Nephron progenitor cell (in vitro differentiated cells): ENCODE data around the gene EZR.
A peak's percentile ranks its signal among the peaks of the same experiment; 100 is the strongest.

Source experiments
- DNase-seq: peaks from one replicate; pipeline ENCODE4 v3.0.0; 2021
- H3K27ac Mint-ChIP-seq: 2 replicates; pipeline ENCODE4 v1.8.0; 2021; ENCODE audit warnings: mild to moderate bottlenecking, moderate library complexity, mixed read lengths
- H3K27me3 Mint-ChIP-seq: 2 replicates; pipeline ENCODE4 v1.8.0; 2021; ENCODE audit warnings: mild to moderate bottlenecking, low read depth, mixed read lengths; ENCODE audit not compliant: poor library complexity
- H3K36me3 Mint-ChIP-seq: 2 replicates; pipeline ENCODE4 v1.8.0; 2021; ENCODE audit warnings: low read depth, mixed read lengths
- H3K4me1 Mint-ChIP-seq: 2 replicates; pipeline ENCODE4 v1.8.0; 2021; ENCODE audit warnings: mixed read lengths
- H3K4me3 Mint-ChIP-seq: 2 replicates; pipeline ENCODE4 v1.8.0; 2021; ENCODE audit warnings: mild to moderate bottlenecking, moderate library complexity, mixed read lengths
- H3K9me3 Mint-ChIP-seq: 2 replicates; pipeline ENCODE4 v1.8.0; 2021; ENCODE audit warnings: mild to moderate bottlenecking, moderate library complexity, mixed read lengths
- CTCF ChIP-seq: fragments of 200-600 bp; sonication (generic); IDR thresholded peaks from 2 replicates; pipeline ENCODE4 v1.5.0; 2021; ENCODE audit warnings: antibody characterized with exemption

Gene EZR

GRCh38 chr6:158725704-158726103, 93.5 kb downstream of the EZR start:
- H3K4me3 Mint-ChIP-seq = no peak overlapping the region
- H3K27ac Mint-ChIP-seq = no peak overlapping the region
- H3K9me3 Mint-ChIP-seq = peaks cover 9% of the 10 kb centered on the region
- no peak for TF ChIP-seq CTCF
- no peak for DNase-seq
- peaks cover 4% of the 10 kb centered on the region for H3K27me3 Mint-ChIP-seq
- peaks cover 8% of the 10 kb centered on the region for H3K36me3 Mint-ChIP-seq
- peaks cover 5% of the 10 kb centered on the region for H3K4me1 Mint-ChIP-seq

GRCh38 chr6:158722176-158722729, 96.9 kb downstream of the EZR start:
- Mint-ChIP-seq H3K9me3 (no peaks in the 10 kb centered on the region), H3K27ac (no peak overlapping the region), H3K36me3 (no peaks in the 10 kb centered on the region), H3K4me1 (peaks cover 5% of the 10 kb centered on the region), H3K4me3 (no peak overlapping the region), H3K27me3 (peaks cover 4% of the 10 kb centered on the region)
- no peak for DNase-seq
- no peak for TF ChIP-seq CTCF

- H3K9me3 Mint-ChIP-seq = no peaks in the 10 kb centered on the region
- no peak overlapping the region for H3K4me3 Mint-ChIP-seq
- TF ChIP-seq CTCF = peak; percentile 77
- peaks cover 4% of the 10 kb centered on the region for H3K27me3 Mint-ChIP-seq
- no peak overlapping the region for H3K27ac Mint-ChIP-seq
- peak; percentile 56 for DNase-seq
- H3K4me1 Mint-ChIP-seq = peaks cover 19% of the 10 kb centered on the region
- no peaks in the 10 kb centered on the region for H3K36me3 Mint-ChIP-seq
Measured at GRCh38 chr6:158718461-158719046, 100.6 kb downstream of the EZR start.

GRCh38 chr6:158717341-158718330, 101.5 kb downstream of the EZR start:
- Mint-ChIP-seq H3K27ac (no peak overlapping the region), H3K4me1 (peaks cover 19% of the 10 kb centered on the region)

More at GRCh38 chr6:158717341-158718330, 101.5 kb downstream of the EZR start:
- peaks cover 4% of the 10 kb centered on the region for H3K27me3 Mint-ChIP-seq
- no peak for TF ChIP-seq CTCF
- H3K36me3 Mint-ChIP-seq = no peaks in the 10 kb centered on the region
- H3K4me3 Mint-ChIP-seq = no peak overlapping the region
- DNase-seq = no peak
- H3K9me3 Mint-ChIP-seq = no peaks in the 10 kb centered on the region
